Lower lobe of right lung (tissue), 2 donors: Measurements from ENCODE around the gene INAVA. TPM values are rescaled to one million over a fixed set of nuclear protein-coding genes. Genes with fewer than 3 reads are reported as not detected.

Experiments
- ATAC-seq, 2 donors: fragments of 200-7000 bp; cut with Tn5 transposase; one replicate each; pipeline ENCODE4 v1.9.1; 2020 to 2022; ENCODE audit warnings: mild to moderate bottlenecking in 2 of 2, moderate library complexity in 2 of 2
- DNase-seq: peaks from one replicate; pipeline ENCODE4 v3.0.0-alpha.2; 2020
- H3K27ac ChIP-seq: fragments of 200-600 bp; one replicate; pipeline ENCODE4 v1.8.0; 2022
- H3K27me3 ChIP-seq: fragments of 200-600 bp; one replicate; pipeline ENCODE4 v1.8.0; 2022; ENCODE audit warnings: low read depth
- H3K36me3 ChIP-seq: fragments of 200-600 bp; one replicate; pipeline ENCODE4 v1.8.0; 2022; ENCODE audit warnings: mild to moderate bottlenecking
- H3K4me1 ChIP-seq: fragments of 200-600 bp; one replicate; pipeline ENCODE4 v1.8.0; 2022
- H3K4me3 ChIP-seq: fragments of 200-600 bp; one replicate; pipeline ENCODE4 v1.8.0; 2022; ENCODE audit warnings: mild to moderate bottlenecking
- H3K9me3 ChIP-seq: fragments of 200-600 bp; one replicate; pipeline ENCODE4 v1.8.0; 2022
- CTCF ChIP-seq: fragments of 200-600 bp; IDR thresholded peaks from one replicate; pipeline ENCODE4 v1.8.0; 2022; ENCODE audit warnings: antibody characterized with exemption, mild to moderate bottlenecking
- intact Hi-C: fragments of 100-400 bp; cut with DNase I; formaldehyde crosslinking; loops from one replicate; pipeline ENCODE4 v1.11.0; 2022
- total RNA-seq: library from RNA; stranded (reverse); fragmentation: NEBNext Ultra II Directional; extraction: Animal tissue kit (Norgen Biotek cat#: 25700); gene quantifications from one replicate; pipeline ENCODE4 v1.2.1, GENCODE V29; 2021
- donor health status: DM: no; HTN: yes; CAD: no; lungs with severe emphysema.

Gene INAVA
- total RNA-seq, 1 donor from 2014 or later: 7.8 TPM

GRCh38 chr1:200895443-200895789 lies 716 bp downstream of the INAVA start:
- H3K27me3 ChIP-seq: peaks cover 13% of the 10 kb centered on the region
- no peak for TF ChIP-seq CTCF
- peaks cover 15% of the 10 kb centered on the region for H3K4me1 ChIP-seq
- peak overlapping the region; percentile 44 for H3K4me3 ChIP-seq
- intact Hi-C loops: no loop called here
- ATAC-seq (peak; percentile 15 to 20), DNase-seq (no peak)
- H3K36me3 ChIP-seq: no peaks in the 10 kb centered on the region
- peak overlapping the region; percentile 68 for H3K27ac ChIP-seq
- no peaks in the 10 kb centered on the region for H3K9me3 ChIP-seq

GRCh38 chr1:200895801-200896530 lies 1.3 kb downstream of the INAVA start:
- Histone ChIP-seq H3K27me3 (peaks cover 10% of the 10 kb centered on the region), H3K4me3 (peak overlapping the region; percentile 44), H3K36me3 (no peaks in the 10 kb centered on the region), H3K9me3 (no peaks in the 10 kb centered on the region), H3K27ac (peak overlapping the region; percentile 68), H3K4me1 (peaks cover 12% of the 10 kb centered on the region)
- no peak for DNase-seq
- intact Hi-C loops: no loop called here
- peak in 1 of 2 donors; percentile 15 for ATAC-seq
- TF ChIP-seq CTCF: no peak

GRCh38 chr1:200896531-200897196 lies 2.0 kb downstream of the INAVA start:
- peak; percentile 77 to 79 for ATAC-seq
- Histone ChIP-seq H3K27me3 (peaks cover 4% of the 10 kb centered on the region), H3K9me3 (no peaks in the 10 kb centered on the region), H3K4me1 (peaks cover 5% of the 10 kb centered on the region), H3K27ac (peak overlapping the region; percentile 9), H3K36me3 (no peaks in the 10 kb centered on the region), H3K4me3 (peak overlapping the region; percentile 44)
- DNase-seq: peak; percentile 64
- intact Hi-C loops: no loop called here
- TF ChIP-seq CTCF: no peak

- intact Hi-C loops: no loop called here
- Histone ChIP-seq H3K4me1 (no peaks in the 10 kb centered on the region), H3K27ac (no peak overlapping the region), H3K4me3 (no peak overlapping the region), H3K27me3 (no peaks in the 10 kb centered on the region), H3K9me3 (no peaks in the 10 kb centered on the region), H3K36me3 (no peaks in the 10 kb centered on the region)
- TF ChIP-seq CTCF: no peak
- ATAC-seq: no peak
- DNase-seq: no peak
Observed at GRCh38 chr1:200897259-200897658, 2.6 kb downstream of the INAVA start.

- ATAC-seq (no peak), DNase-seq (no peak)
- intact Hi-C loops: no loop called here
- no peaks in the 10 kb centered on the region for H3K9me3 ChIP-seq
- no peak overlapping the region for H3K27ac ChIP-seq
- no peaks in the 10 kb centered on the region for H3K27me3 ChIP-seq
- no peaks in the 10 kb centered on the region for H3K36me3 ChIP-seq
- TF ChIP-seq CTCF: no peak
- H3K4me1 ChIP-seq: no peaks in the 10 kb centered on the region
- no peak overlapping the region for H3K4me3 ChIP-seq
Observed at GRCh38 chr1:200899015-200899386, 4.3 kb downstream of the INAVA start.
